ENCODE data around the gene BEND7. TPM values are rescaled to one million over a fixed set of nuclear protein-coding genes. Genes with fewer than 3 reads are reported as not detected.
A peak's percentile ranks its signal among the peaks of the same experiment; 100 is the strongest.

Gene BEND7
- polyA plus RNA-seq, 1 experiment = 2.1 TPM

GRCh38 chr10:13514296-13514695 lies 14.5 kb downstream of the BEND7 start:
- no peak for TF ChIP-seq CTCF (IDR thresholded peaks at IDR 0.05; ENCODE audit: low read depth, low read length)
- Histone ChIP-seq H3K27me3 (ENCODE audit: control insufficient read depth, insufficient read depth, low read length) (peaks cover 2% of the 10 kb centered on the region), H3K4me3 (ENCODE audit: low read depth, low read length) (no peak overlapping the region), H3K9me3 (ENCODE audit: control insufficient read depth, insufficient read depth, low read length) (no peaks in the 10 kb centered on the region), H3K27ac (ENCODE audit: low read depth, low read length) (no peak overlapping the region)
- CTCF ChIA-PET = interaction anchor here (1.9 kb wide), 1 partner anchor 74 kb away, joined by 4 read pairs; no protein-coding TSS in a partner anchor
- POLR2A ChIA-PET = no interaction called here
- DNase-seq (ENCODE audit: low read depth, low spot score) = no peak

DNA sequence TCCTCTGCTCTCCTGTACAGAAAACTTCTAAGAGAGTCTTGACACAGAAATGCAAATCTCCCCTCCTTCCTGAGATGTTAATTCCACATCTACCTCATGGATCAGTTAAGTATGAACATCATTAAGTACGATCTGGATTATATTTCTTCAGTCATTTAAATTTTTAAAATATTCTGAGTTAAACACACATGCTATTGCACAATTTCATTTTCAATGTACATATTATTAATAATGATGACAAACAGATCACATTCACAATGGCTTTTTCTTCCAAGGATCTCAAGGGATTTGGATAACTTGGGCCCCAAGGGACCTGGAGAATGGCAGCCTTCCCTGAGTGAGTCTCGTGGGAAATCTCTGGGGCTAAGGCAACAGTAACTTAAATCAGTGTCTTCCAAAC lies 16.2 kb downstream of the BEND7 start:
- H3K4me3 ChIP-seq (ENCODE audit: low read depth, low read length) = no peak overlapping the region
- TF ChIP-seq CTCF (IDR thresholded peaks at IDR 0.05; ENCODE audit: low read depth, low read length) = no peak
- H3K27me3 ChIP-seq (ENCODE audit: control insufficient read depth, insufficient read depth, low read length) = no peaks in the 10 kb centered on the region
- H3K9me3 ChIP-seq (ENCODE audit: control insufficient read depth, insufficient read depth, low read length) = no peaks in the 10 kb centered on the region
- ChIA-PET CTCF (no interaction called here), POLR2A (no interaction called here)
- DNase-seq (ENCODE audit: low read depth, low spot score) = no peak
- H3K27ac ChIP-seq (ENCODE audit: low read depth, low read length) = no peak overlapping the region

GRCh38 chr10:13511409-13511808 lies 17.4 kb downstream of the BEND7 start:
- TF ChIP-seq CTCF (IDR thresholded peaks at IDR 0.05; ENCODE audit: low read depth, low read length) = no peak
- Histone ChIP-seq H3K27ac (ENCODE audit: low read depth, low read length) (no peak overlapping the region), H3K4me3 (ENCODE audit: low read depth, low read length) (no peak overlapping the region), H3K27me3 (ENCODE audit: control insufficient read depth, insufficient read depth, low read length) (no peaks in the 10 kb centered on the region), H3K9me3 (ENCODE audit: control insufficient read depth, insufficient read depth, low read length) (no peaks in the 10 kb centered on the region)
- CTCF ChIA-PET = interaction anchor here (1.0 kb wide), 1 partner anchor 139 kb away, joined by 4 read pairs; no protein-coding TSS in a partner anchor
- POLR2A ChIA-PET = no interaction called here
- no peak for DNase-seq (ENCODE audit: low read depth, low spot score)

- TF ChIP-seq CTCF (IDR thresholded peaks at IDR 0.05; ENCODE audit: low read depth, low read length) = no peak
These were observed 23.6 kb downstream of the BEND7 start for GRCh38 chr10:13505052-13505680.

DNA sequence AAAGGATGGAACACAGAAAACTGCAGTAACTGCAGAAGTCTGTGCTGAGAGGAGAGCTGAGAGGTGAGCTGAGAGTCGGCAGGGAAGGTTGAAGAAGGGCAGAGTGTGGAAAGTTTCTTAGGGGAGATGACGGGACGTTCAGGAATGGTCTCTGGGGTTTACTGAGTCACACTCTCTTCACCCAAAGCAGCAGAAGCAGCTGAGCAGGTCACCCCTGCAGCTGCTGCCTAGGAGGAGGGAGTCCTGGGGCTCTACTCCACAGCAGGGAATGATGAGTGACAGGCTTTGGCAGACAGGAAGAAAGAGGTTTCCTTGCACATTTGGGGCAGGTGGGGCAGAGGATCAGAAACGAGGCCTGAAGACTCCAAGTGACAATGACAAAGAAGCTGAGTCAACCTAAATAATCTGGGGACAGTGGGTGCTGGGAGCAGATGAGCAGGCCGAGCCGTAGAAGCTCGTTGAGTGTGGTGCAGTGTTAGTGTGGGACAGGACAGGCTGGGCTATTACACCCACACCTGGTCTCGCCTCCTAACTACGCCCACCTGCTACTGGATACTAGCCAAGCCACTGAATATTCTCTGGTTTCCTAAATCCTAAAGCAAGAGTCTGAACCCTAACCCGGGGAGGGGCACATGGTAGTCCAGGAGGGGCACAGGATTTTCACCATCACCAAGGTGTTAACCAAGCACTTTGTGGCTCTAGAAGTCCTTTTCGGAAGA lies 24.9 kb downstream of the BEND7 start:
- no peak for TF ChIP-seq CTCF (IDR thresholded peaks at IDR 0.05; ENCODE audit: low read depth, low read length)
- POLR2A ChIA-PET = no interaction called here
- DNase-seq (ENCODE audit: low read depth, low spot score) = peak; percentile 37
- CTCF ChIA-PET = interaction anchor here (1.1 to 1.4 kb wide), 2 partner anchors 18 to 64 kb away, joined by 3 to 4 read pairs; no protein-coding TSS in a partner anchor
- Histone ChIP-seq H3K27ac (ENCODE audit: low read depth, low read length) (no peak overlapping the region), H3K27me3 (ENCODE audit: control insufficient read depth, insufficient read depth, low read length) (no peaks in the 10 kb centered on the region), H3K9me3 (ENCODE audit: control insufficient read depth, insufficient read depth, low read length) (no peaks in the 10 kb centered on the region), H3K4me3 (ENCODE audit: low read depth, low read length) (no peak overlapping the region)

More at GRCh38 chr10:13505052-13505680, 23.6 kb downstream of the BEND7 start:
- Histone ChIP-seq H3K27me3 (ENCODE audit: control insufficient read depth, insufficient read depth, low read length) (no peaks in the 10 kb centered on the region), H3K9me3 (ENCODE audit: control insufficient read depth, insufficient read depth, low read length) (no peaks in the 10 kb centered on the region), H3K27ac (ENCODE audit: low read depth, low read length) (no peak overlapping the region), H3K4me3 (ENCODE audit: low read depth, low read length) (no peak overlapping the region)
- CTCF ChIA-PET = no interaction called here
- DNase-seq (ENCODE audit: low read depth, low spot score) = no peak
- POLR2A ChIA-PET = no interaction called here
